MCF 10A (cell line): ENCODE measurements around the gene THOC5. TPM values are rescaled to one million over a fixed set of nuclear protein-coding genes. Genes with fewer than 3 reads are reported as not detected.

Experiments
- BruUV-seq: library from RNA; stranded (reverse); fragments of 400-500 nt; replicated peaks from 2 replicates; lab custom pipeline; 2021; lab: Mats Ljungman, UMichigan
- CTCF ChIA-PET: fragments of 300-600 bp; sonication (Branson Sonifier 250); formaldehyde crosslinking; extraction: SDS; loops from one replicate; lab custom pipeline; 2021; ENCODE audit warnings: antibody characterized with exemption, inconsistent platforms; lab: Yijun Ruan, JAX
- POLR2A ChIA-PET: fragments of 300-600, 350-650 bp; sonication (Branson Sonifier 250); formaldehyde crosslinking; extraction: SDS; loops from one replicate; lab custom pipeline; 2020; ENCODE audit warnings: antibody characterized with exemption, inconsistent platforms; lab: Yijun Ruan, JAX
- DNase-seq: peaks from one replicate; pipeline ENCODE4 v3.0.0-alpha.2; 2018; ENCODE audit not compliant: unreplicated experiment
- H3K27ac Mint-ChIP-seq: one replicate; pipeline ENCODE4 v1.8.0; 2022; ENCODE audit warnings: mild to moderate bottlenecking, low read depth, mixed read lengths; ENCODE audit not compliant: unreplicated experiment
- H3K27me3 Mint-ChIP-seq: one replicate; pipeline ENCODE4 v1.8.0; 2022; ENCODE audit warnings: mixed read lengths; ENCODE audit not compliant: insufficient read depth, unreplicated experiment
- H3K36me3 Mint-ChIP-seq: one replicate; pipeline ENCODE4 v1.8.0; 2022; ENCODE audit warnings: mild to moderate bottlenecking, moderate library complexity, mixed read lengths; ENCODE audit not compliant: insufficient read depth, unreplicated experiment
- H3K4me1 Mint-ChIP-seq: one replicate; pipeline ENCODE4 v1.8.0; 2022; ENCODE audit warnings: mixed read lengths; ENCODE audit not compliant: insufficient read depth, unreplicated experiment
- H3K4me3 Mint-ChIP-seq: one replicate; pipeline ENCODE4 v1.8.0; 2022; ENCODE audit warnings: mild to moderate bottlenecking, moderate library complexity, mixed read lengths; ENCODE audit not compliant: unreplicated experiment
- H3K9me3 Mint-ChIP-seq: one replicate; pipeline ENCODE4 v1.8.0; 2022; ENCODE audit warnings: mixed read lengths; ENCODE audit not compliant: unreplicated experiment
- CTCF ChIP-seq: fragments of 200-600 bp; IDR thresholded peaks from one replicate; pipeline ENCODE4 v1.8.0; 2022; ENCODE audit warnings: antibody characterized with exemption, mild to moderate bottlenecking; ENCODE audit not compliant: unreplicated experiment
- intact Hi-C: fragments of 100-400 bp; cut with micrococcal nuclease; formaldehyde crosslinking; loops from 2 replicates; pipeline ENCODE4 v1.14.1; 2022
- total RNA-seq: library from RNA; stranded (reverse); gene quantifications from 2 replicates; pipeline ENCODE4 v1.2.3, GENCODE V29; 2022

The THOC5 gene
- total RNA-seq, 1 experiment from 2014 or later, result 51.3 TPM

GRCh38 chr22:29482726-29483125 is 70.8 kb downstream of the THOC5 start:
- H3K4me1 Mint-ChIP-seq, result no peaks in the 10 kb centered on the region
- POLR2A ChIA-PET, result interaction anchor here (0.5 kb wide), 1 partner anchor 23 kb away, joined by 3 read pairs; no protein-coding TSS in a partner anchor
- no peaks in the 10 kb centered on the region for H3K9me3 Mint-ChIP-seq
- no peak overlapping the region for H3K4me3 Mint-ChIP-seq
- peaks cover 26% of the 10 kb centered on the region for H3K27me3 Mint-ChIP-seq
- H3K36me3 Mint-ChIP-seq, result no peaks in the 10 kb centered on the region
- CTCF ChIA-PET, result interaction anchor here (0.6 to 1.8 kb wide), 3 partner anchors 12 to 881 kb away, joined by 3 to 10 read pairs (median 4); no protein-coding TSS in a partner anchor
- no TSS peak for BruUV-seq
- TF ChIP-seq CTCF, result no peak
- H3K27ac Mint-ChIP-seq, result no peak overlapping the region
- intact Hi-C loops, result no loop called here
- DNase-seq, result no peak

GRCh38 chr22:29482253-29482652 is 71.3 kb downstream of the THOC5 start:
- TF ChIP-seq CTCF, result no peak
- no peaks in the 10 kb centered on the region for H3K36me3 Mint-ChIP-seq
- no TSS peak for BruUV-seq
- H3K4me3 Mint-ChIP-seq, result no peak overlapping the region
- POLR2A ChIA-PET, result interaction anchor here (0.5 kb wide), 1 partner anchor 23 kb away, joined by 3 read pairs; no protein-coding TSS in a partner anchor
- peaks cover 2% of the 10 kb centered on the region for H3K4me1 Mint-ChIP-seq
- no peaks in the 10 kb centered on the region for H3K9me3 Mint-ChIP-seq
- CTCF ChIA-PET, result interaction anchor here (0.6 to 1.8 kb wide), 4 partner anchors 11 to 881 kb away, joined by 3 to 10 read pairs (median 4); no protein-coding TSS in a partner anchor
- intact Hi-C loops, result no loop called here
- DNase-seq, result no peak
- H3K27me3 Mint-ChIP-seq, result peaks cover 30% of the 10 kb centered on the region
- no peak overlapping the region for H3K27ac Mint-ChIP-seq

- Mint-ChIP-seq H3K9me3 (no peaks in the 10 kb centered on the region), H3K36me3 (no peaks in the 10 kb centered on the region), H3K4me3 (no peak overlapping the region), H3K4me1 (peaks cover 6% of the 10 kb centered on the region), H3K27ac (no peak overlapping the region), H3K27me3 (peaks cover 37% of the 10 kb centered on the region)
- ChIA-PET POLR2A (no interaction called here), CTCF (interaction anchor here (1.3 to 1.8 kb wide), 2 partner anchors 10 to 95 kb away, joined by 4 to 10 read pairs; no protein-coding TSS in a partner anchor)
- intact Hi-C loops, result no loop called here
- TF ChIP-seq CTCF, result no peak
- DNase-seq, result peak; percentile 13
- no TSS peak for BruUV-seq
Observed at GRCh38 chr22:29481265-29482000, 72.1 kb downstream of the THOC5 start.

- DNase-seq, result no peak
- no peak overlapping the region for H3K4me3 Mint-ChIP-seq
- no peaks in the 10 kb centered on the region for H3K36me3 Mint-ChIP-seq
- H3K4me1 Mint-ChIP-seq, result peaks cover 6% of the 10 kb centered on the region
- POLR2A ChIA-PET, result no interaction called here
- no peak overlapping the region for H3K27ac Mint-ChIP-seq
- no TSS peak for BruUV-seq
- H3K27me3 Mint-ChIP-seq, result peaks cover 44% of the 10 kb centered on the region
- intact Hi-C loops, result no loop called here
- CTCF ChIA-PET, result interaction anchor here (0.6 to 1.8 kb wide), 3 partner anchors 10 to 57 kb away, joined by 3 to 10 read pairs (median 3); no protein-coding TSS in a partner anchor
- no peak for TF ChIP-seq CTCF
- H3K9me3 Mint-ChIP-seq, result no peaks in the 10 kb centered on the region
Observed at GRCh38 chr22:29480512-29481264, 72.9 kb downstream of the THOC5 start.
